NCI-H187 treated with DMSO at 0.1 percent for 48 hours (cell line): ENCODE results near the gene SMCO1.
"Not testable (repeated sequence)": the region's sequence is repeated elsewhere in the genome, so short reads cannot be mapped to it uniquely, and the experiment has no call there.

Source experiments
- DNase-seq: peaks from one replicate; lab custom pipeline; 2025; lab: John Stamatoyannopoulos, UW

Gene SMCO1

GRCh38 chr3:196514913-196515621 is at the start of gene SMCO1:
Gene SMCO1, minus strand, starts transcription at chr3:196515346. Its CDS starts 137 bp downstream, at chr3:196515209.
- DNase-seq = no peak

GRCh38 chr3:196563721-196564225 is 48.6 kb upstream of the SMCO1 start:
- DNase-seq = no peak

GRCh38 chr3:196559826-196560225 is 44.7 kb upstream of the SMCO1 start:
- no peak for DNase-seq

GRCh38 chr3:196558476-196558875 is 43.3 kb upstream of the SMCO1 start:
- no peak for DNase-seq

GRCh38 chr3:196557236-196557635 is 42.1 kb upstream of the SMCO1 start:
- DNase-seq = no peak

GRCh38 chr3:196555295-196555694 is 40.1 kb upstream of the SMCO1 start:
- DNase-seq = no peak

GRCh38 chr3:196554205-196554604 is 39.1 kb upstream of the SMCO1 start:
- DNase-seq = no peak

GRCh38 chr3:196553551-196553950 is 38.4 kb upstream of the SMCO1 start:
- no peak for DNase-seq

GRCh38 chr3:196552253-196552652 is 37.1 kb upstream of the SMCO1 start:
- DNase-seq = no peak

- DNase-seq = not testable (repeated sequence)
These were observed 35.0 kb upstream of the SMCO1 start for GRCh38 chr3:196550172-196550571.

- DNase-seq = not testable (repeated sequence)
These were observed 34.2 kb upstream of the SMCO1 start for GRCh38 chr3:196549312-196549711.

- DNase-seq = no peak
These were observed 31.9 kb upstream of the SMCO1 start for GRCh38 chr3:196547067-196547466.

- DNase-seq = no peak
These were observed 31.4 kb upstream of the SMCO1 start for GRCh38 chr3:196546537-196546936.

GRCh38 chr3:196544491-196544992 is 29.4 kb upstream of the SMCO1 start:
- DNase-seq = no peak

GRCh38 chr3:196541684-196542445 is 26.7 kb upstream of the SMCO1 start:
- no peak for DNase-seq

GRCh38 chr3:196537319-196537984 is 22.3 kb upstream of the SMCO1 start:
- no peak for DNase-seq

- DNase-seq = no peak
These were observed 18.1 kb upstream of the SMCO1 start for GRCh38 chr3:196533260-196533681.

- no peak for DNase-seq
These were observed 16.3 kb upstream of the SMCO1 start for GRCh38 chr3:196531418-196531817.

GRCh38 chr3:196528639-196529233 is 13.6 kb upstream of the SMCO1 start:
- DNase-seq = no peak

- DNase-seq = no peak
These were observed 10.0 kb upstream of the SMCO1 start for GRCh38 chr3:196525141-196525540.

- DNase-seq = no peak
These were observed 9.4 kb upstream of the SMCO1 start for GRCh38 chr3:196524527-196524926.

- no peak for DNase-seq
These were observed 8.7 kb upstream of the SMCO1 start for GRCh38 chr3:196523841-196524240.
